HTR-8/SVneo (cell line): Measurements from ENCODE around the gene LUZP2.
"Not testable (repeated sequence)": the region's sequence is repeated elsewhere in the genome, so short reads cannot be mapped to it uniquely, and the experiment has no call there.

Experiments
- DNase-seq: peaks from one replicate; pipeline ENCODE4 v3.0.0; 2011; ENCODE audit warnings: low spot score, mixed read lengths; ENCODE audit not compliant: insufficient read length
- FAIRE-seq: peaks from 2 replicates; lab custom pipeline; 2011; peaks lifted over from hg19 to GRCh38; lab: Jason Lieb, UNC

The LUZP2 gene

GRCh38 chr11:24999929-25000328, 503.1 kb downstream of the LUZP2 start:
- FAIRE-seq, DNase-seq: not testable (repeated sequence)

DNA sequence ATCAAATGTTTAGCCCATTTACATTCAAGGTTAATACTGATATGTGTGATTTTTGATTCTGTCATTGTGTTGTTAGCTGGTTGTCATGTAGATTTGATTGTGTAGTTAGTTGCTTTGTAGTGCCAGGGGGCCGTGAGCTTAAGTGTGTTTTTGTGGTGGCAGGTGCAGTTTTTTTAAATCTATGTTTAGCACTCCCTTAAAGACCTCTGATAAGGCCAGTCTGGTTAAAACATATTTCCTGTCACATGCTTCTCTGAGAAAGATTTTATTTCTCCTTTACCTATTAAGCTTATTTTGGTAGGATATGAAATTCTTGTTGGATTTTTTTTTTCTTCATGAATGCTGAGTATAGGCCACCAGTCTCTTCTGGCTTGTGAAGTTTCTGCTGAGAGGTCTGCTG, 540.6 kb downstream of the LUZP2 start:
- FAIRE-seq (no peak), DNase-seq (no peak)

- no peak for DNase-seq
- no peak for FAIRE-seq
Observed at GRCh38 chr11:25038131-25038530, 541.3 kb downstream of the LUZP2 start.

DNA sequence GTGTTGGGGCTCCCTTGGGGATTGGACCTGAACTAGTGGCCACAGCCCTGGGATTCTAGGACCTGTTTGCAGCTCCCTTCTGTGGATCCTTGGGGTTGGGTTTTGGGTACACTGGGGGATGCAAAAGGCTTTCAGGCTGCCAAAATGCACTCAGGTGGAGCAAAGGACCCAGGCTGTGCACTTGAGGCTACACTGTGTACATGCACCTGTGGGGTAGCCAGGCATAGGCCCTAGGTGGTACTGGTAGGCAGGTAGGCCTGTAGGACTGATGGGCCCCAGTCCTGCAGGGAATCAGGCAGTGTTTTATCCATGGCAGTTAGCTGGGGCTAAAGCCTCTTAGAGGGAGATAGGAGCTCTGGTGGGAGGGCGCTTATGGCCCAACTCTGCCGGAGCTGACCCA, 542.3 kb downstream of the LUZP2 start:
- FAIRE-seq (no peak), DNase-seq (no peak)

GRCh38 chr11:25048632-25049031, 551.8 kb downstream of the LUZP2 start:
- FAIRE-seq = no peak
- no peak for DNase-seq

GRCh38 chr11:25052844-25053243, 556.0 kb downstream of the LUZP2 start:
- DNase-seq (no peak), FAIRE-seq (no peak)

GRCh38 chr11:25057861-25058260, 561.0 kb downstream of the LUZP2 start:
- DNase-seq = no peak
- FAIRE-seq = no peak

- FAIRE-seq = no peak
- no peak for DNase-seq
Observed at GRCh38 chr11:25065746-25066145, 568.9 kb downstream of the LUZP2 start.

DNA sequence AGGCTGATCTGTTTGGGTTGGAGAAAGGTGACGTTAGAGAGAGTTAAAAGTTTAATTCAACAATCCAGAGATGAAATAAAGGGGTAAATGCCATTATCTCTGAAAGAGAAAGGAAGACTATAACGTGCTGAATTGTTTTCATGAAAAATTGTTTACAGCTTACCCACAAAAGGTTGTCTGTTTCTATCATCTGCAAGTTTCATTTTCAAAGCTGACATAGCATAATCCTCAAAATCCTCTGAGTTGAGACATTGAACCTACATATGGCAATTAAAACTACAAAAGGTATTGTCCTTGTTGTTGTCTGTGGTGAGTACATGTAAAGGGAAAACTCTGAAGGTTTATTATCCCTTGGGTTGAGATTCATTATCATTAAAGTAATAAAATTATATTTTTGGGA, 569.9 kb downstream of the LUZP2 start:
- DNase-seq (no peak), FAIRE-seq (no peak)

- FAIRE-seq (no peak), DNase-seq (no peak)
Observed at GRCh38 chr11:25068451-25068850, 571.6 kb downstream of the LUZP2 start.

DNA sequence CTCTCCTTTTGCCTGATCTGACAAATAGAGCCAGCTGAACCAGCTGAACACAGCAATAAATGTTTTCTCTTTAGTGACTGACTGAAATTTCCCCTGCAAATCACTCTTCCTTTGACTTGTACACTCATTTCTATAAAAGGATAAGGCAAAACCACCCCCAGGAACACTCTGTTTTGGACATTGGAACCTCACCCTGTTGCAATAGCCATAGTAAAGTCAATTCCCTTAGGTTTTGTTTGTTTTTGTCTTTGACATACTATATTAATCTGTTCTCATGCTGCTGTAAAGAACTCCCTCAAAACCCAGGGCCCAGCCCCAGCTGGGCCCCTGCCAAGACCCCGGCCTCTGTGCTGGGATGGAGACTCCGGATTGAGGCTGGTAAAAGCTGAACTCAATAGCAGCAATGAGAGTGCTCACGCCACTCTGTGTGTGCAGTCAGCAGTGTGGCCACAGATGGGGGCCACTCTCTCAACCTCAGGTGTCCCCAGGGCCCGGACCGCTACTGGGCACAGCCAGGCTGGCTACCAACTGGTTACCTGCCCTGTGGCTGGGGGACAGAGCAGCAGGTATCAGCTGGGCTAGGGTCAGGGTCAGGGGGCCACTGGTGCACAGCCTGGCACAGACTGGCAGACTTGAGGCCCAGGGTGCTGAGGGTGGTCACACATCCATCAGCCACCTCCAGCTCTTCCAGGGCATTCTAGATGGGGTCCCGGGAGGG, 597.4 kb downstream of the LUZP2 start:
- FAIRE-seq (no peak), DNase-seq (no peak)

- no peak for FAIRE-seq
- DNase-seq = no peak
Observed at GRCh38 chr11:25119416-25119815, 622.6 kb downstream of the LUZP2 start.
